Sigmoid colon (tissue), 7 donors: Measurements from ENCODE around the gene INO80B. TPM values are rescaled to one million over a fixed set of nuclear protein-coding genes. Genes with fewer than 3 reads are reported as not detected.

Source experiments
- DNase-seq: peaks from one replicate; pipeline ENCODE4 v3.0.0-alpha.2; 2019
- H3K27ac ChIP-seq, 4 donors: fragments of 200-600 bp; sonication (generic); one replicate each; pipeline ENCODE4 v1.5.1; 2016 to 2019; ENCODE audit warnings: mild to moderate bottlenecking in 1 of 4
- H3K27me3 ChIP-seq, 3 donors: fragments of 200-600 bp; sonication (generic); one replicate each; pipeline ENCODE4 v1.5.1; 2019; ENCODE audit warnings: mild to moderate bottlenecking in 1 of 3
- H3K36me3 ChIP-seq, 4 donors: fragments of 200-600 bp; sonication (generic); one replicate each; pipeline ENCODE4 v1.5.1; 2016 to 2019
- H3K4me1 ChIP-seq, 4 donors: fragments of 200-600 bp; sonication (generic); one replicate each; pipeline ENCODE4 v1.5.1; 2017 to 2019
- H3K4me3 ChIP-seq, 4 donors: fragments of 200-600 bp; sonication (generic); one replicate each; pipeline ENCODE4 v1.5.1; 2017 to 2019; ENCODE audit warnings: mild to moderate bottlenecking in 2 of 4, moderate library complexity in 1 of 4
- H3K9me3 ChIP-seq, 4 donors: fragments of 200-600 bp in 3 of 4; sonication (generic) in 3 of 4; one replicate each; pipeline versions ENCODE4 v1.5.1 to v1.6.1; 2013 to 2019
- CTCF ChIP-seq, 4 experiments: fragments of 450-650 bp in 3 of 4; fragments of 200-600 bp in 1 of 4; IDR thresholded peaks; one replicate each; pipeline ENCODE4 v1.5.1; 2016 to 2019; ENCODE audit warnings: antibody characterized with exemption in 4 of 4, mild to moderate bottlenecking in 3 of 4, moderate library complexity in 2 of 4
- EP300 ChIP-seq, 4 donors: sonication (generic); formaldehyde crosslinking; IDR thresholded peaks; one replicate each; pipeline ENCODE4 v1.6.1; 2017; ENCODE audit warnings: antibody characterized with exemption in 4 of 4
- POLR2A ChIP-seq, 2 donors: fragments of 450-650 bp; IDR thresholded peaks; one replicate each; pipeline ENCODE4 v1.6.1; 2016; ENCODE audit warnings: antibody characterized with exemption in 2 of 2, mild to moderate bottlenecking in 2 of 2, moderate library complexity in 2 of 2
- POLR2AphosphoS5 ChIP-seq, 4 donors: sonication (generic); formaldehyde crosslinking; IDR thresholded peaks; one replicate each; pipeline ENCODE4 v1.6.1; 2017; ENCODE audit warnings: antibody characterized with exemption in 4 of 4
- WGBS, 2 donors: extraction: QIAGEN DNeasy Blood & Tissue Kit; methylation state at CpG; one replicate each; pipeline ENCODE4 v1.1.7; 2013; 5-methylcytosine and 5-hydroxymethylcytosine counted together
- intact Hi-C: fragments of 100-400 bp; cut with DNase I; formaldehyde crosslinking; loops from one replicate; pipeline ENCODE4 v1.15.1; 2023
- polyA plus RNA-seq, 3 donors: library from polyadenylated mRNA; stranded (reverse); fragments of 200-250 nt; gene quantifications; one replicate each; pipeline ENCODE4 v1.2.3, GENCODE V29; 2013
- total RNA-seq, 4 donors: library from RNA; depleted of rRNA; stranded (reverse); fragments of >200 nt; gene quantifications; one replicate each; pipeline ENCODE4 v1.1.0, GENCODE V29; 2016
- donor health status: healthy with polysubstance abuse.
- donor health status: Bipolar disorder and iron deficiency.
- donor health status: healthy.

INO80B gene
- total and polyA plus RNA-seq, 7 donors: 7.5 to 41.8 (median 19.2) TPM

- Histone ChIP-seq H3K27me3 (no peaks in the 10 kb centered on the region), H3K36me3 (no peaks in the 10 kb centered on the region), H3K27ac (no peak overlapping the region), H3K4me1 (no peaks in the 10 kb centered on the region), H3K4me3 (no peak overlapping the region), H3K9me3 (no peaks in the 10 kb centered on the region)
- 85 to 88% methylated on average over 2 of the region's 2 CpGs for WGBS, 2 donors
- TF ChIP-seq POLR2A (IDR thresholded peaks at IDR 0.05): no peak
- TF ChIP-seq EP300 (IDR thresholded peaks at IDR 0.05): no peak
- TF ChIP-seq CTCF (IDR thresholded peaks at IDR 0.05): no peak
- no peak for TF ChIP-seq POLR2AphosphoS5 (IDR thresholded peaks at IDR 0.05)
- intact Hi-C loops: no loop called here
- no peak for DNase-seq
Measured at GRCh38 chr2:74448771-74449170, 6.1 kb upstream of the INO80B start.

GRCh38 chr2:74450570-74451190 lies 4.2 kb upstream of the INO80B start:
- TF ChIP-seq CTCF (IDR thresholded peaks at IDR 0.05): no peak
- no peak for TF ChIP-seq EP300 (IDR thresholded peaks at IDR 0.05)
- TF ChIP-seq POLR2A (IDR thresholded peaks at IDR 0.05): no peak
- no peak for TF ChIP-seq POLR2AphosphoS5 (IDR thresholded peaks at IDR 0.05)
- DNase-seq: no peak
- Histone ChIP-seq H3K9me3 (no peaks in the 10 kb centered on the region), H3K27me3 (no peaks in the 10 kb centered on the region), H3K27ac (no peak overlapping the region), H3K4me1 (peaks cover 0 to 11% (median 7%) of the 10 kb centered on the region in 4 donors), H3K4me3 (no peak overlapping the region), H3K36me3 (no peaks in the 10 kb centered on the region)
- intact Hi-C loops: no loop called here
- 87 to 92% methylated on average over 3 of the region's 3 CpGs for WGBS, 2 donors

- TF ChIP-seq POLR2AphosphoS5 (IDR thresholded peaks at IDR 0.05) (no peak), EP300 (IDR thresholded peaks at IDR 0.05) (no peak)
- H3K27ac ChIP-seq: peak overlapping the region; percentile 90 to 98 (median 98)
- intact Hi-C loops: loop anchor here (5.0 kb wide), 1 partner anchor 720 kb away; the partner anchor contains the start of gene TPRKB
- H3K27me3 ChIP-seq: no peaks in the 10 kb centered on the region
- peak overlapping the region; percentile 56 to 83 (median 68) for H3K4me3 ChIP-seq
- no peak for DNase-seq
- 1% methylated on average over 27 of the region's 27 CpGs for WGBS, 2 donors
- H3K9me3 ChIP-seq: no peaks in the 10 kb centered on the region
- peaks cover 0 to 40% (median 37%) of the 10 kb centered on the region in 4 donors for H3K4me1 ChIP-seq
- peaks cover 0 to 11% (median under 1%) of the 10 kb centered on the region in 4 donors for H3K36me3 ChIP-seq
Measured at GRCh38 chr2:74457129-74457548, 2.3 kb downstream of the INO80B start.

- Histone ChIP-seq H3K9me3 (no peaks in the 10 kb centered on the region), H3K27me3 (no peaks in the 10 kb centered on the region), H3K4me3 (peak overlapping the region; percentile 56 to 83 (median 68)), H3K4me1 (peaks cover 0 to 40% (median 37%) of the 10 kb centered on the region in 4 donors), H3K27ac (peak overlapping the region; percentile 90 to 98 (median 98)), H3K36me3 (peaks cover 0 to 16% (median 5%) of the 10 kb centered on the region in 4 donors)
- TF ChIP-seq POLR2AphosphoS5 (IDR thresholded peaks at IDR 0.05) (peak; percentile 85 to 95 (median 93)), EP300 (IDR thresholded peaks at IDR 0.05) (no peak), POLR2A (IDR thresholded peaks at IDR 0.05) (peak; percentile 81 to 84)
- intact Hi-C loops: loop anchor here (5.0 kb wide), 1 partner anchor 720 kb away; the partner anchor contains the start of gene TPRKB
- WGBS, 2 donors: 0 to 1% methylated on average over 46 of the region's 46 CpGs
- peak; percentile 79 for DNase-seq
Measured at GRCh38 chr2:74457549-74458131, 2.8 kb downstream of the INO80B start.

GRCh38 chr2:74458132-74458937 lies 3.4 kb downstream of the INO80B start, which contains the start of gene WBP1:
Gene WBP1 (plus strand): TSS chr2:74458438. CDS start chr2:74458603, 165 bp downstream.
- peak; percentile 1 to 59 (median 38) for TF ChIP-seq POLR2AphosphoS5 (IDR thresholded peaks at IDR 0.05)
- no peak for TF ChIP-seq EP300 (IDR thresholded peaks at IDR 0.05)
- peak in 1 of 2 donors; percentile 48 for TF ChIP-seq POLR2A (IDR thresholded peaks at IDR 0.05)
- H3K27me3 ChIP-seq: no peaks in the 10 kb centered on the region
- peak within 1 kb of the TSS; percentile 90 to 98 (median 98) for H3K27ac ChIP-seq
- WGBS, 2 donors: 1% methylated on average over 38 of the region's 38 CpGs
- peaks cover 0 to 40% (median 37%) of the 10 kb centered on the region in 4 donors for H3K4me1 ChIP-seq
- H3K9me3 ChIP-seq: no peaks in the 10 kb centered on the region
- peaks cover 7 to 21% (median 10%) of the 10 kb centered on the region in 4 donors for H3K36me3 ChIP-seq
- intact Hi-C loops: loop anchor here (5.0 kb wide), 1 partner anchor 721 kb away; the partner anchor contains the start of gene TPRKB
- peak; percentile 100 for DNase-seq
- peak within 1 kb of the TSS; percentile 63 to 83 (median 68) for H3K4me3 ChIP-seq
